ENCODE results near the gene LMOD1.

LMOD1 gene

GRCh38 chr1:201892211-201892610, 54.1 kb downstream of the LMOD1 start:
- H2AK5ac ChIP-seq (ENCODE audit: low read length, severe bottlenecking), result no peak overlapping the region
- peaks cover 15 to 19% of the 10 kb centered on the region in 2 experiments for H3K36me3 ChIP-seq (ENCODE audit: control insufficient read depth in 1 of 2, insufficient read depth in 2 of 2, low read depth in 1 of 2, low read length in 2 of 2)
- no peak for DNase-seq
- no peak overlapping the region for H3K18ac ChIP-seq (ENCODE audit: low read depth in 1 of 2, low read length in 2 of 2)
- H2BK12ac ChIP-seq (ENCODE audit: low read length in 2 of 2), result no peak overlapping the region
- H3K23ac ChIP-seq (ENCODE audit: low read length in 2 of 2), result no peak overlapping the region
- H2BK15ac ChIP-seq (ENCODE audit: low read depth, poor library complexity, severe bottlenecking), result no peak overlapping the region
- H3K9ac ChIP-seq (ENCODE audit: low read length), result no peak overlapping the region
- no peaks in the 10 kb centered on the region for H3K27me3 ChIP-seq (ENCODE audit: control insufficient read depth in 1 of 2, insufficient read depth in 1 of 2, low read length in 2 of 2)
- H3K14ac ChIP-seq (ENCODE audit: low read length in 2 of 2), result no peak overlapping the region
- H3K4me1 ChIP-seq (ENCODE audit: control insufficient read depth, insufficient read depth, low read depth, low read length), result peaks cover 24% of the 10 kb centered on the region
- H3K79me1 ChIP-seq (replicated peaks; ENCODE audit: low read length, poor library complexity, severe bottlenecking), result peaks cover 7% of the 10 kb centered on the region
- no peak overlapping the region for H3K4me3 ChIP-seq (ENCODE audit: insufficient read depth in 1 of 2, low read depth in 1 of 2, low read length in 2 of 2)
- H4K8ac ChIP-seq (ENCODE audit: low read length), result no peak overlapping the region
- H2AFZ ChIP-seq (ENCODE audit: low read depth, low read length), result no peak overlapping the region
- H3K4me2 ChIP-seq (ENCODE audit: low read length, poor library complexity, severe bottlenecking), result no peak overlapping the region
- H4K91ac ChIP-seq (ENCODE audit: low read length), result no peak overlapping the region
- WGBS, result 94% methylated on average over 5 of the region's 6 CpGs
- H2BK5ac ChIP-seq (ENCODE audit: low read depth, low read length, poor library complexity, severe bottlenecking), result no peak overlapping the region
- no peak overlapping the region for H2BK120ac ChIP-seq (ENCODE audit: low read depth, low read length)
- no peaks in the 10 kb centered on the region for H3K9me3 ChIP-seq (ENCODE audit: control insufficient read depth, low read length)
- H3K4ac ChIP-seq (ENCODE audit: low read depth in 1 of 2, low read length in 2 of 2), result no peak overlapping the region
- H3K27ac ChIP-seq (ENCODE audit: low read length, poor library complexity, severe bottlenecking), result no peak overlapping the region

- peaks cover 7% of the 10 kb centered on the region for H3K79me1 ChIP-seq (replicated peaks; ENCODE audit: low read length, poor library complexity, severe bottlenecking)
- no peak overlapping the region for H3K27ac ChIP-seq (ENCODE audit: low read length, poor library complexity, severe bottlenecking)
- no peak overlapping the region for H3K14ac ChIP-seq (ENCODE audit: low read length in 2 of 2)
- H3K23ac ChIP-seq (ENCODE audit: low read length in 2 of 2), result no peak overlapping the region
- H2BK12ac ChIP-seq (ENCODE audit: low read length in 2 of 2), result no peak overlapping the region
- no peak overlapping the region for H3K4me3 ChIP-seq (ENCODE audit: insufficient read depth in 1 of 2, low read depth in 1 of 2, low read length in 2 of 2)
- H2AFZ ChIP-seq (ENCODE audit: low read depth, low read length), result no peak overlapping the region
- H2BK120ac ChIP-seq (ENCODE audit: low read depth, low read length), result no peak overlapping the region
- H3K27me3 ChIP-seq (ENCODE audit: control insufficient read depth in 1 of 2, insufficient read depth in 1 of 2, low read length in 2 of 2), result no peaks in the 10 kb centered on the region
- DNase-seq, result no peak
- H3K9me3 ChIP-seq (ENCODE audit: control insufficient read depth, low read length), result no peaks in the 10 kb centered on the region
- no peak overlapping the region for H3K9ac ChIP-seq (ENCODE audit: low read length)
- peaks cover 17% of the 10 kb centered on the region for H3K4me1 ChIP-seq (ENCODE audit: control insufficient read depth, insufficient read depth, low read depth, low read length)
- H4K91ac ChIP-seq (ENCODE audit: low read length), result no peak overlapping the region
- no peak overlapping the region for H3K4ac ChIP-seq (ENCODE audit: low read depth in 1 of 2, low read length in 2 of 2)
- no peak overlapping the region for H2AK5ac ChIP-seq (ENCODE audit: low read length, severe bottlenecking)
- WGBS, result 94% methylated on average over 5 of the region's 5 CpGs
- H3K18ac ChIP-seq (ENCODE audit: low read depth in 1 of 2, low read length in 2 of 2), result no peak overlapping the region
- H3K36me3 ChIP-seq (ENCODE audit: control insufficient read depth in 1 of 2, insufficient read depth in 2 of 2, low read depth in 1 of 2, low read length in 2 of 2), result peaks cover 15 to 19% of the 10 kb centered on the region in 2 experiments
- H3K4me2 ChIP-seq (ENCODE audit: low read length, poor library complexity, severe bottlenecking), result no peak overlapping the region
- H2BK5ac ChIP-seq (ENCODE audit: low read depth, low read length, poor library complexity, severe bottlenecking), result no peak overlapping the region
- H4K8ac ChIP-seq (ENCODE audit: low read length), result no peak overlapping the region
- H2BK15ac ChIP-seq (ENCODE audit: low read depth, poor library complexity, severe bottlenecking), result no peak overlapping the region
Measured at GRCh38 chr1:201891451-201892045, 54.8 kb downstream of the LMOD1 start.

GRCh38 chr1:201890806-201891450, 55.4 kb downstream of the LMOD1 start:
- Histone ChIP-seq H4K8ac (ENCODE audit: low read length) (no peak overlapping the region), H3K23ac (ENCODE audit: low read length in 2 of 2) (no peak overlapping the region), H3K4ac (ENCODE audit: low read depth in 1 of 2, low read length in 2 of 2) (no peak overlapping the region), H2BK15ac (ENCODE audit: low read depth, poor library complexity, severe bottlenecking) (no peak overlapping the region), H2BK120ac (ENCODE audit: low read depth, low read length) (no peak overlapping the region), H2BK12ac (ENCODE audit: low read length in 2 of 2) (no peak overlapping the region), H3K18ac (ENCODE audit: low read depth in 1 of 2, low read length in 2 of 2) (no peak overlapping the region), H2AFZ (ENCODE audit: low read depth, low read length) (no peak overlapping the region), H3K4me3 (ENCODE audit: insufficient read depth in 1 of 2, low read depth in 1 of 2, low read length in 2 of 2) (no peak overlapping the region), H3K9ac (ENCODE audit: low read length) (no peak overlapping the region), H2AK5ac (ENCODE audit: low read length, severe bottlenecking) (no peak overlapping the region), H3K79me1 (replicated peaks; ENCODE audit: low read length, poor library complexity, severe bottlenecking) (peaks cover 7% of the 10 kb centered on the region), H3K4me2 (ENCODE audit: low read length, poor library complexity, severe bottlenecking) (no peak overlapping the region), H3K14ac (ENCODE audit: low read length in 2 of 2) (no peak overlapping the region), H3K27me3 (ENCODE audit: control insufficient read depth in 1 of 2, insufficient read depth in 1 of 2, low read length in 2 of 2) (no peaks in the 10 kb centered on the region), H3K4me1 (ENCODE audit: control insufficient read depth, insufficient read depth, low read depth, low read length) (peaks cover 17% of the 10 kb centered on the region), H3K9me3 (ENCODE audit: control insufficient read depth, low read length) (no peaks in the 10 kb centered on the region), H4K91ac (ENCODE audit: low read length) (no peak overlapping the region), H3K36me3 (ENCODE audit: control insufficient read depth in 1 of 2, insufficient read depth in 2 of 2, low read depth in 1 of 2, low read length in 2 of 2) (peaks cover 15 to 19% of the 10 kb centered on the region in 2 experiments), H2BK5ac (ENCODE audit: low read depth, low read length, poor library complexity, severe bottlenecking) (no peak overlapping the region), H3K27ac (ENCODE audit: low read length, poor library complexity, severe bottlenecking) (no peak overlapping the region)
- WGBS, result 92% methylated on average over 3 of the region's 3 CpGs
- no peak for DNase-seq

GRCh38 chr1:201890223-201890622, 56.1 kb downstream of the LMOD1 start:
- H3K18ac ChIP-seq (ENCODE audit: low read depth in 1 of 2, low read length in 2 of 2), result no peak overlapping the region

More at GRCh38 chr1:201890223-201890622, 56.1 kb downstream of the LMOD1 start:
- peak overlapping the region in 1 of 2 experiments; percentile 27 for H3K23ac ChIP-seq (ENCODE audit: low read length in 2 of 2)
- H3K4me1 ChIP-seq (ENCODE audit: control insufficient read depth, insufficient read depth, low read depth, low read length), result peaks cover 21% of the 10 kb centered on the region
- H2AFZ ChIP-seq (ENCODE audit: low read depth, low read length), result no peak overlapping the region
- H3K9ac ChIP-seq (ENCODE audit: low read length), result no peak overlapping the region
- H3K27ac ChIP-seq (ENCODE audit: low read length, poor library complexity, severe bottlenecking), result no peak overlapping the region
- H2BK12ac ChIP-seq (ENCODE audit: low read length in 2 of 2), result no peak overlapping the region
- no peaks in the 10 kb centered on the region for H3K9me3 ChIP-seq (ENCODE audit: control insufficient read depth, low read length)
- H2BK120ac ChIP-seq (ENCODE audit: low read depth, low read length), result no peak overlapping the region
- no peaks in the 10 kb centered on the region for H3K27me3 ChIP-seq (ENCODE audit: control insufficient read depth in 1 of 2, insufficient read depth in 1 of 2, low read length in 2 of 2)
- no peak for DNase-seq
- H2BK5ac ChIP-seq (ENCODE audit: low read depth, low read length, poor library complexity, severe bottlenecking), result no peak overlapping the region
- H3K36me3 ChIP-seq (ENCODE audit: control insufficient read depth in 1 of 2, insufficient read depth in 2 of 2, low read depth in 1 of 2, low read length in 2 of 2), result peaks cover 15 to 19% of the 10 kb centered on the region in 2 experiments
- H3K4ac ChIP-seq (ENCODE audit: low read depth in 1 of 2, low read length in 2 of 2), result no peak overlapping the region
- no peak overlapping the region for H2AK5ac ChIP-seq (ENCODE audit: low read length, severe bottlenecking)
- H3K14ac ChIP-seq (ENCODE audit: low read length in 2 of 2), result no peak overlapping the region
- H4K8ac ChIP-seq (ENCODE audit: low read length), result no peak overlapping the region
- H3K79me1 ChIP-seq (replicated peaks; ENCODE audit: low read length, poor library complexity, severe bottlenecking), result peaks cover 7% of the 10 kb centered on the region
- 89% methylated on average over 7 of the region's 7 CpGs for WGBS
- H3K4me3 ChIP-seq (ENCODE audit: insufficient read depth in 1 of 2, low read depth in 1 of 2, low read length in 2 of 2), result no peak overlapping the region
- H3K4me2 ChIP-seq (ENCODE audit: low read length, poor library complexity, severe bottlenecking), result no peak overlapping the region
- H2BK15ac ChIP-seq (ENCODE audit: low read depth, poor library complexity, severe bottlenecking), result no peak overlapping the region
- H4K91ac ChIP-seq (ENCODE audit: low read length), result no peak overlapping the region
